Loucy (cell line): ENCODE results near the gene PRXL2B.
"Not testable (repeated sequence)": the region's sequence is repeated elsewhere in the genome, so short reads cannot be mapped to it uniquely, and the experiment has no call there.

ENCODE experiments used
- CTCF ChIP-seq: fragments of 200-600 bp; sonication (generic); conservative IDR thresholded peaks from 2 replicates; pipeline ENCODE4 v1.5.1; 2014; ENCODE audit warnings: mild to moderate bottlenecking, antibody characterized with exemption, low read length
- EZH2phosphoT487 ChIP-seq: fragments of 200-600 bp; IDR thresholded peaks from 2 replicates; pipeline ENCODE4 v1.6.1; 2018; ENCODE audit warnings: antibody characterized with exemption, mild to moderate bottlenecking, moderate library complexity, borderline replicate concordance

GRCh38 chr1:2551544-2551943 is 35.0 kb upstream of the PRXL2B start:
- not testable (repeated sequence) for TF ChIP-seq CTCF, EZH2phosphoT487
